GM18520 (cell line): ENCODE data around the gene SEPHS2.

Experiments
- ATAC-seq: cut with Tn5 transposase; IDR thresholded peaks from one replicate; pipeline ENCODE4 v1.9.1; 2021; ENCODE audit not compliant: unreplicated experiment

SEPHS2 gene

DNA sequence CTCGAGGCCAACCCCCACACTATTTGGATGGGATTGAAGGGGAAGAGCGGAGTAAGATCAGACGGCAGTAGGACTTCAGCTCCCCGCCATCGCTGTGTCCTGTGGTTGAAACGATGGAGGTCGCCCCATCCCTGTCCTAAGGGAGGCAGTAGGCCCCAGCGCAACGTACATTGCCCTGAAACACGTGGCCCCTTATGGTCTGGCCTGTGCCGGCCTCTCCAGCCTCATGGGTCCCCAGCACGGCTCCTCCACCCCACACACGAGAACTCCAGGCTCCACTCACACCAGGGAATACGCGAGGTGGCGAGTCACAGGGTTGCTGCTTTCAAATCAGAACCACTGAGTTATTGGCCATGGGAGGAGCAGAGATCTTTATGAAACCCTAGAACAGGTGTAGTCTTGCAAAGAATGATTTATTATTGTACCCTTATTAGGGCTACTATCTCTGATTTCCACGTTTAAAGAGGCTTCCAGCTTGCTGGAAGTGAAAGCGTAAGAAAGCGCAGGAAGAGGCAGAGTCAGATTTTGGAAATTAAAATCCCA, 15.2 kb downstream of the SEPHS2 start:
- no peak for ATAC-seq

DNA sequence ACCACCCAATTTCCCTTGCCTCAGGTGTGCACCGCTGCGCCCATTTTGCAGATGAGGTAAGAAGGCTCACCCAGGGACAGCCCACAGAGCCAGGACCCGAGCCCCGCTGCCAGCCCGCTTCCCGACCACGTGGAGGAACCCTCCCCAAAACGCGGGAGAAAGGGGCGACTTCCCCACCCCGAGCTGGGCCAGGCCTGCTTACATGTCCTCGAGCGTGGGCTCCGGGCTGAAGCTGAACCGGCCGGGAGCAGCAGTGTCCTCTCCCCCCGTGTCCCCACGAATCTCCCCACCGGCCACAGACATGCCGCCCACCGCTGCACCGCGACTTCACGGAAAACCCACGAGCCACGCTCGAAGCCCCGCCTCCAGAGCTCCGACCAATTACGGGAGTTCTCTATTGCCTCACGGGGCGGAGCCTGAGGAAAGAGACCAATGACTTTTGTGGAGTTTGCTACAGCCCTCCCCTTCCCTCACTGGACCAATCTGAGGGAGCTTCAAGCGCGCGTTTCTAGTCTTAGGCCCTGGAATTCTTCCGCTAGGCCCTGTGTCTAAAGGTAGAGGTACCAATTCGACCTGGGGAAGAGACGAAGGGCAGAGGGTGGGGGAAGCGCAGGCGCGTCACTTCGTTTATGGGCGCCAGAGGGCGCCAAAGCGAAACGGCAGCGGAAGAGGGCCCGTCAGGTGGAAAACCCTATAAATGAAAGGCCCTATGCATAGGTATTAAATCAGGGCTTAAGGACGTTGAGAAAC, 15.8 kb downstream of the SEPHS2 start, which contains the start of gene DCTPP1:
Gene DCTPP1, minus strand, starts transcription at position 353 of the 750 bp plus-strand sequence. Its CDS starts 50 bp downstream, at position 303.
- peak; percentile 96 for ATAC-seq

DNA sequence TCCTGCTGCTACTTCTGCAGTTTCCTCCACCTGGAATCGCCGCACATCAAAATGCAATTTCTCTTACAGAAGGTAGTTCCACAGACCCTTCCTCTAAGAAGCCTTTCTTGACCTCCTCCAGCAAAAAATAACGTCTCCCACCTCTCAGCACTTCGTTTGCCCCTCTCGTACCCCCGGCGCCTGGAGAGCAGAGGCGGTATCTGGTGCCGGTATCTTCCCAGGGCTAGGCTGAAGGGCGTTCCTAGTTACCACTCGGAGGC, 16.3 kb downstream of the SEPHS2 start:
- no peak for ATAC-seq

DNA sequence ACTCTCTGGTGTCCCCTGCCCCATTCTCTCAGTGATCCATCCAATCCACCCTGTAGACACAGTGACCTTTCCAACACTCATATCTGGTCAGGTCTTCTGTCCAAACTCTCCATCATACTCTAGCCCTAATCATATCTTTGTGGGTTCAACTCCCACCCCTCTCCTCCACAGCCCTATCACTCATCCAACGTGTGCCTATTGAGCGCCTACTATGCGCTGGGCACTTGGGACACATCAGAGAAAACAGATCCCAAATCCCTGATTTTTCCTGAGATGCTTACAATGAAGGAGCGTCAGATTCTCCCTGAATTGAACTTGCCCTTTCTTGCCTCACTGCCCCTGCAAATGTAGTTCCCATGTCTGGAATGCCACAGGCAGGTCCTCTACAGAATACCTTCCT, 17.6 kb downstream of the SEPHS2 start:
- ATAC-seq = no peak

DNA sequence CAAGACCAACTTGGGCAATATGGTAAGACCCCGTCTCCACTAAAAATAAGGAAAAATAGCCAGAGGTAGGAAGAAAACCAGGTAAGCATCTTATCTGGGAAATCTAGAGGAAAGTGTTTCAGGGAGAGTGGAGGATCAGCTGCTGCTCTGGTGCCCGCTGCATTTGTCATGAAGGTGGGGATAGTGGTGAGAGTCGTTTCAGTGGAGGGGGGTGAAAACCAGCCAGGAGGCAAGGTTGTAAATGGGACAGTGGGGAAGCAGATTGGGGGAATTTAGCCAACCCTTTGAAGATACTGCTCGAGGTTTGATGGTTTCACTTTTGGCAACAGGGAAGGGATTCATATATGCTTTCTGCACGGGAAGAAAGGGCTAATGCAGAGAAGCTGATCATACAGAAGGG, 24.7 kb downstream of the SEPHS2 start:
- ATAC-seq = no peak

DNA sequence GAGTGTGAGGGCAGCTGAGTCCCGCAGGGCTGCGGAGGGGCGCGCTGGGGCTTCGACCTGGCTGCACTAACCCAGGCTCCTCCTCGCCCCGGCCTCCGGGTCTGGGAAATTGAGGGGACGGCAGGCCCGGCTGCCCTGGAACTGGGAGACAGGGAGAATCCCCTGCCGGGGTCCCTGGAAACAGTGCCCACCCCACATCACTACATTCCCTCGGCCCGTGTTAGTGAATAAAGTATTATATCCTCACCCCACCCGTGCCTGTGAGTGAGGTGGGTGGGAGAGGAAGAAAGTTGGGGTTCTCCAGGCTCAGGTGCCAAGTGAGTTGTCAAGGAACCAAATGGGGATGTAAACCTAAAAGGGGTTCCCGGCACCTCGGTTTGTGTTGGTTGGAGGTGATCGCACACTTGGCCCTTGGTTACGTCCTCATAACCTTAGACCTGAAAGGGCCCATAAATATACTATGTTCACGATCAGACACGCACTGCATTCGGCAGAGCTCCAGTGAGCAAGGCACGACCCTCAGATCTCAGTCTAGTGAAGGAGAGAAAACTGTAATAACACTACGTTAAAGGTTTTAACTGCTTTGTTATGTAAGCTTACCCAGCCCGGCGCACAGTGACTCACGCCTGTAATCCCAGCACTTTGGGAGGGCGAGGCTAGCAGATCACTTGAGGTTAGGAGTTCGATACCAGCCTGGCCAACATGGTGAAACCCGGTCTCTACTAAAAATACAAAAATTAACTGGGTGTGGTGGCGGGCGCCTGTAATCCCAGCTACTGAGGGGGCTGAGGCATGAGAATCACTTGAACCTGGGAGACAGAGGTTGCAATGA, 27.1 kb downstream of the SEPHS2 start:
- ATAC-seq = no peak

DNA sequence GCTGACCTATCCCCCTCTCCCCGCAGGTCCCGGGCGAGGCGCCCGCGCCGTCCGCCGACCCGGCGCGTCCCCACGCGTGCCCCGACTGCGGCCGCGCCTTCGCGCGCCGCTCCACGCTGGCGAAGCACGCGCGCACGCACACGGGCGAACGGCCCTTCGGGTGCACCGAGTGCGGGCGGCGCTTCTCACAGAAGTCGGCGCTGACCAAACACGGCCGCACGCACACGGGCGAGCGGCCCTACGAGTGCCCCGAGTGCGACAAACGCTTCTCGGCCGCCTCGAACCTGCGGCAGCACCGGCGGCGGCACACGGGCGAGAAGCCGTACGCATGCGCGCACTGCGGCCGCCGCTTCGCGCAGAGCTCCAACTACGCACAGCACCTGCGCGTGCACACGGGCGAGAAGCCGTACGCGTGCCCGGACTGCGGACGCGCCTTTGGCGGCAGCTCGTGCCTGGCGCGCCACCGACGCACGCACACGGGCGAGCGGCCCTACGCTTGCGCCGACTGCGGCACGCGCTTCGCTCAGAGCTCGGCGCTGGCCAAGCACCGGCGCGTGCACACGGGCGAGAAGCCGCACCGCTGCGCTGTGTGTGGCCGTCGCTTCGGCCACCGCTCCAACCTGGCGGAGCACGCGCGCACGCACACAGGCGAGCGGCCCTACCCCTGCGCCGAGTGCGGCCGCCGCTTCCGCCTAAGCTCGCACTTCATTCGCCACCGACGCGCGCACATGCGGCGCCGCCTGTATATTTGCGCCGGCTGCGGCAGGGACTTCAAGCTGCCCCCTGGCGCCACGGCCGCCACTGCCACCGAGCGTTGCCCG, 27.9 kb downstream of the SEPHS2 start:
- peak; percentile 83 for ATAC-seq

DNA sequence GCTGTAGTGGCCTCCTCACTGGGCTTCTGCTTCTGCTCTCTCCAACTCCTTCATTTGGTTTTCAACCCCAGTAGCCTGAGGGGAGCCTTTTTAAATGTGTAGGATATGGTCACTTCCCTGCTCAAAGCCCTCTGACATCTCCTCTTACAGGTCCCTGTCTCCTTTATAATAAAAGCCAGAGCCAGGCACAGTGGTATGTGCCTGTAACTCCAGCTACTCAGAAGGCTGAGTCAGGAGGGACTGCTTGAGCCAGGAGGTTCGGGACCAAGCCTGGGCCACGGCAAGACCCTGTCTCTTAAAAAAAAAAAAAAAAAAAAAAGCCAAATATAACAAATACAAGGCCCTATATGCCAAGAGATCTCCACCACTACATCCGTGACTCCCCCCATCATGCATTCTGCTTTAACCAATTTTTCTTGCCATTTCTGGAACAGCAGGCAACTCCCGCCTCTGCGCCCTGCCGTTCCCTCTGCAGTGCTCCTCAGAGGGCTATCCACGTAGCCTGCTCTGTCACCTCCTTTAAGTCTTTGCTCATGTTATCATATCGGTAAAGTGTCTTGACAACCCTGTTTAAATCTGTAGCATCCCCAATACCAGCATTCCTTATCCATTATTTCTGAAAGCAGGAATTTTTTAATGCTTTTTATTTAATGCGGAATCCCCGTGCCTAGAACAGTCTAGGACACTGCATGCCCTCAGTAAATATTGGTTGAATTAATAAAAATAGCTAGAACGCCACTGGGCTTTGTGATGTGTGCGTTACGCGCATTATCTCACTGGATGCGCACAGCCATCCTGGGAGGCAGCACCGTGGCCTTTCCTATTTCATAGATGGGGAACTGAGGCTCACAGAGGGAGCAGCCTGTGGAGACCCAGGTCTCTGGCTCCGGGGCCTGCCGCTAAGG, 28.8 kb downstream of the SEPHS2 start:
- no peak for ATAC-seq

DNA sequence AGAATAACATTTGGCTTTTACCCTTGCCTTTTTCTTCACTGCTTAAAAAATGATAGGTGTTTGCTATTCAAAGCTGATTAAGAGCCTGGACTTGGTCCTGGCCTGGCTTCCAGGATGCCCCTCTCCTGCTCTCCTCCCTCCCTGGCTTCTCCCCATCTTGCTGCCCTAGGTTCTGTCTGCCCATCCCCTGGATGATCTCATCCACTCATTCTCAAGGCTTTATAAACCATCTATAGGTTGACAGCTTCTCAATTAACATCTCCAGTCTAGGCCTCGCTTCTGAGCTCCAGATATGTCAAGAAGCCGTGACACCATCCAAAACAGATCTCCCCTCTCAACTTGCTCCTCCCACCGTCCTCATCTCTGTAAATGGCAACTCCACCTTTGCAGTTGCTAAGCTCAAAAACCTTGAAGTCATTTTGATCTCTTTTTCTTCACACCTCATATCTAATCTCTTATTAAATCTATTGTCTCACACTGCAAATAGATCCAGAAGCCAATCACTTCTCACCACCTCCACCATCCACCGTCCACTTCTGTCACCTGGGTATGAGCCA, 29.5 kb downstream of the SEPHS2 start:
- no peak for ATAC-seq

DNA sequence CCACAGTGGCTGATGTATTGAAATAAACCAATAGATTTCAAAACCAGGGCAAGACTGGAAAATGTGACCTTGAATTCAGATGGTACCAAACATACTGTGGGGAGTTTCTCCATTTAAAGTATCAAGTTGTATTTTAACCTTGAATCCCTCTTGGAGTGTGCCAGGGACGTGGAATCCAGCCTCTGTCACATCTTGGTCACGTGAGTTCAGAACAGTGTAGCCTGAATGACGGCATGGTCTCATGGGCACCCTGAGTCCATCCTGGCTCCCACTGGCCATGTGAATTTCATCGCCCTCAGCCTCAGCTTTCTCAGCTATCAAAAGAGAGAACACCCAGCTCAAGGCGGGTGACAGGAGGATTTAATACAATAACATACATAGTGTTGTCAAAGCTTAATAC, 31.5 kb downstream of the SEPHS2 start:
- no peak for ATAC-seq

DNA sequence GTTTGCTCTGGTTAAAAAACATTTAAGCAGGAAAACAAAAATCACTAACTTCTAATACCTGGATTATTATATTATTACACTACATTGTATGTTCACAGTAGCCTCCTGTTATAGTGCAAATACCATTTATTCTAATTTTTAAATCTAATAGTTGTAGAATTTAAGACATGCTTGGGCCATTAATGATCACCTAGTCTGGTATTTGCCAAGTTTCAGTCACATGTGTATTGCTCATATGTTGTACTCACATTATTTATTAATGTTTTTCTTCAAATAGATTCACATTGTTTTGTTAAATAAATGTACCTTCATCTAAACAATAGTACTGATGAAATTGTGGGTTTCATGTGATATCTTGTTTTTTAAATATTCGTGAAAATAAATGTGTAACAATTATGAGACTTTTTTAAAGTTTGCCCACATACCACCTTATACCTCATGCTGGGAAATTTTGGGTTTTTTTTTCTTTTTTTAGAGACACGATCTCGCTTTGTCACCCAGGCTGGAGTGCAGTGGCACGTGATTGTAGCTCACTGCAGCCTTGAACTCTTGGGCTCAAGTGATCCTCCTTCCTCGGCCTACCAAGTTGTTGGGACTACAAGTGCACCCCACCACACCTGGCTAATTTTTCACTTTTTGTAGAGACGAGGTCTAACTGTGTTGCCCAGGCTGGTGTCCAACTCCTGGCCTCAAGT, 32.4 kb downstream of the SEPHS2 start:
- no peak for ATAC-seq

DNA sequence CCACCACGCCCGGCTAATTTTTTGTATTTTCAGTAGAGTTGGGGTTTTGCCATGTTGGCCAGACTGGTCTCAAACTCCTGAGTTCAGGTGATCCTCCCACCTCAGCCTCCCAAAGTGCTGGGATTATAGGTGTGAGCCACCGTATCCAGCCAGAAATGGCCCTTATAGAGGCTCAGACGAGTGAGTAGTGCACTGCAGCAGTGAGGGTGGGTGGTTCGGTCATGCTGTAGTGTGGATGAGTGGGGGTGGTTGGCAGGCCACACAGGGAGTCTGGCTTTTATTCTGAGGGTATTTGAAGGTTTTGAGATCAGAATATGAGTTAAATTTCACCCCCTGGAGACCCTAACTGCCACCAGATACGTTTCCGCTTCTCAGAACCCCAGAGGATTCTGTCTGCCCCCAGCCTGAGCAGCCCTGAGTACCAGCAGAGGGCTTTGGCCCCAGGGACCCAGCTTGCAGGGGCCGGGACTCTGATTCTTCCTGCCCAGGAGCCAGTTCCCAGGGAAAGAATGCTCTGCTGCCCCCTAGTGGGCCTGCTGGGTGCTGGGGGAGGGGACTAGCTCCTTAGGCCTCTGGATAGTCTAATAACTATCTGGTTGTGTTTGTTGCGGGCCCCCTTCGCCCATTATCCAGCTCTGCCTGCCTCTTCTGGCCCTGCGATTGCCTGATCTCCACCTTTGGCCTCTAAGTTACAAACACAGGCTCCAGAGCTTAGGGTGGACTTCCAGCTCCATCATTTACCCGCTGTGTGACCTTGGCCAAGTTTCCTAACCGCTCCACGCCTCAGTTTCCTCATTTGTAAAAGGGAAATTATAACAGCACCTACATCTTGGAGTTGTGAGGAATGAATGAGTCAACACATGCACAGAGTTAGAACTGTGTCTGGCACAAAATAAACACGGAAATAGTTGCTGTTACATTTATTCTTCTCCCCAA, 36.3 kb downstream of the SEPHS2 start:
- ATAC-seq = no peak

DNA sequence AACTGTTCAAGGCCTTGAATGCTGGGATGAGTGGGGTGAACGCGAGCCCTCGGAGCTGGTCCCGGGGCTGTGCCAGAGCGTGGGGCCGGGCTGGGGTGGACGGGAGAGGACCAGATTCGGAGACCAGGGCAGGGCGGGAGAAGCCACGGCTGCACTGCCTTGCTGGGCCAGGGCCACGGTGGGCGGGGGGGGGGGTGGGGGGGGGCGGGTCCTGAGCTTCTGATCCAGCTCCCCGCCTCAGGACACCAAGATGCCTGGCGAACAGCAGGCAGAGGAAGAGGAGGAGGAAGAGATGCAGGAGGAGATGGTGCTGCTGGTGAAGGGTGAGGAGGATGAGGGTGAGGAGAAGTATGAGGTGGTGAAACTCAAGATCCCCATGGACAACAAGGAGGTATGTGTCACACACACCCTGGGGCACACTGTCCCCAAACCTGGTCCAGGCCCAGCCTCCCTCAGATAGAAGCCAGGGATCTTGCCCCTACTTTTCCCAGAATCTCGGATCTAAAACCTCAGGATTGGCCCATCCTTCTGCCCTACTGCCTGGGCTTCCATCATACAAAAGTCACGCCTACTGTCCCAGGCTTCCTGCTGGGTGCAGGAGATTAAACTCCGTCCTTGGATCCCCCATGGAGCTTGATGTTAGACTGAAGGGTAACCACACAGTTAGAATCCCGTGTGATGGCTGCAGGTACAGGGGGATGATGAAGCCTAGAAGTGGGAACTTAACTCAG, 37.7 kb downstream of the SEPHS2 start:
- no peak for ATAC-seq

DNA sequence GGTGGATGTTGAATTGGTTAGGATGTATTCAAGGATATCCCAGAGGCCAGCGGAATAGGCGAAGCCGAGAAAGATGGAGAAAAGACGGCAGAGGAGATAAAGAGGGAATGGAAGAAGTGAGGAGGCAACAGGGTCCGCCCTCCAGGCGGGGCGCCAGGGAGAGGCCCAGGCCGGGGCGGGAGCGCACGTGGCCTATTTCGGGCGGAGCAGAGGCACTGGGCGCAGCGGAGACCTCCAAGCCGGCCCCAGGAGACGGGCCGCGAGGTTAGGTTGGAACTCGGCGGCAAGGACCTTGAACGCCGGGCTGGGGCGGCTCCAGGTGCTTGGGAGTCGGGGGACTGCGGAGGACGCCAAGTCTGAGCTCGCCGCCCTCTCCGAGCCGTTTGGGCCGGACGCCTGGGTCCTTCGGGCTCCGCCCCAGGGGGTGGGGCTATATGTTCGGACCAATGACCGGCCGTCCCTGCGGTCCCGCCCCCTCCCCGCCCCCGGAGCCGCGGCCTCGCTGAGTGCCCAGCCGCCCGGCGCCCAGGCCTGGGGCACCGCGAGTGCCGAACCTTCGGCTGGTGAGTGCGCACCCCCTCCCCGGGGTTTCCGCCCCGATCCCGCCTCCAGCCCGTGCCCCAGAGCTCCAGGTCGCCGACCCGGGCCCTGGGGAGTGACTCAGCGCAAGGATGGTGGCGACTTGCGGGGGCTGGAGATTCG, 38.4 kb downstream of the SEPHS2 start, which contains the start of gene ZNF771:
Gene ZNF771, plus strand, starts transcription at position 505 of the 702 bp plus-strand sequence. CDS start 448 bp downstream, outside the sequence.
- peak; percentile 75 for ATAC-seq

DNA sequence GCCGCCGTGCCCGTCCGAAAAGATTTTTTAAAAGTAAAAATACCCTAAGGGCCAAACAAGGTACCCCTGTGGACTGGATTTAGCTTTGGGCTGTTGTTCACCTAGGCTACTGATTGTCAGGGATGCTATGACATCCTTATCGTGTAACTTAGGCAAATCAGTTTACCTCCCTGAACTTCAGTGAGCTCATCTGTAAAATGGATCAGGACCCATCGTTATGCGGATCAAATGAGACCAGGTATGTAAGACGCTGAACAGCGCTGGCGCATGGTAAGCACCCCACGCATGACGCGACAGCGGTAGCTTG, 38.9 kb downstream of the SEPHS2 start:
- no peak for ATAC-seq

DNA sequence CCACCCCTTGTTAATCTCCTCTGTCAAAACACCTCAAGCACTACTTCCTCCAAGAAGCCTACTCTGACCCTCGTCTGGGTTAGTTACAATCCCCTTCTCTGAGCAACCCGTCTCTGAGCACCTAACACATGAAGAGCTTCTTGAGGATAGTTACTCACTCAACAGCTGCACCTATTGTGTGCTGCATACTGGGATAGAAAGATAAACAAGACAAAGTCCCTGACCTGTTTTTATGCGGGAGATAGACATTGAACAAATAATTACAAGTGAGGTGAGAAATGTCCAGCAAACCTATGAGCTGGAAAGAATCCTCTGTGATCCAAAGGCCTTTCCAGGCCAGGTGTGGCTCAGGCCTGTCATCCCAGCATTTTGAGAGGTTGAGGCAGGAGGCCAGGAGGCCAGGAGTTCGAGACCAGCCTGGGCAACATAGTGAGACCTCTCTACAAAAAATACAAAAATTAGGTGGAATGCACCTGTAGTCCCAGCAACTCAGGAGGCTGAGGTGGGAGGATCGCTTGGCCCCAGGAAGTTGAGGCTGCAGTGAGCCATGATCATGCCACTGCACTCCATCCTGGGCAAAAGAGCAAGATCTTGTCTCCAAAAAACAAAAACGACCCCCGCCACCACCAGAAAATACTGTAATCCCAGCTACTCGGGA, 43.8 kb downstream of the SEPHS2 start:
- ATAC-seq = no peak
